NCI-H82 treated with DMSO at 0.1 percent for 48 hours (cell line): ENCODE measurements around the gene SUPT5H.
A peak's percentile ranks its signal among the peaks of the same experiment; 100 is the strongest.

Source experiments
- DNase-seq: peaks from one replicate; lab custom pipeline; 2025; ENCODE audit not compliant: unreplicated experiment; lab: John Stamatoyannopoulos, UW

The SUPT5H gene

DNA sequence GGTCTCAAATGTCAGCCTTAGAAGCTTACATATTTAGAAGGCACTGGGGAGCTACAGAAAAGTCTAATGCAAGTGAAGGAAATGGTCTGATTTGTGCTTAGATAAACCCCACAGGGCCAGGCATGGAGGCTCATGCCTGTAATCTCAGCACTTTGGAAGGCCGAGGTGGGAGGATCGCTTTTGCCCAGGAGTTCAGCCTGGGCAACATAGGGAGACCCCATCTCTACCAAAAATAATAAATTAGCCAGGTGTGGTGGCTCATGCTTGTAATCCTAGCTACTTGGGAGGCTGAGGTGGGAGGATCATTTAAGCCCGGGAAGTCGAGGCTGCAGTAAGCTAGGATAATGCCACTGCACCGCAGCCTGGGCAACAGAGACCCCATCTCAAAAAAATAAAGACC lies 50.7 kb downstream of the SUPT5H start:
- no peak for DNase-seq

DNA sequence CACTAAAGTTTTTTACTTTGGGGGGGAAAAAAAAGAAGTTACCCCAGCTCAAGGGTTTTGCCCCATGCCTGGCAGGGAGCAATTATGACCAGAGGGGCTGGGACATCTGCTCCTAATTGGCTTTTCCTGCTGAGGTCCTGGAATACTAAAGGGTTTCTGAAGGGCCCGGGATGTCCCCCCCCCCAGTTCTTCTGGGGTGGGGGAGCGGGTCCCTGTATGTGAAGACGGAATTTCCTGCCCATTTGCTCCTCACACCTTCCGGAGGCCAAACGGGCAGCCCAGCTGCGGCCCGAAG lies 52.3 kb downstream of the SUPT5H start:
- peak; percentile 92 for DNase-seq

DNA sequence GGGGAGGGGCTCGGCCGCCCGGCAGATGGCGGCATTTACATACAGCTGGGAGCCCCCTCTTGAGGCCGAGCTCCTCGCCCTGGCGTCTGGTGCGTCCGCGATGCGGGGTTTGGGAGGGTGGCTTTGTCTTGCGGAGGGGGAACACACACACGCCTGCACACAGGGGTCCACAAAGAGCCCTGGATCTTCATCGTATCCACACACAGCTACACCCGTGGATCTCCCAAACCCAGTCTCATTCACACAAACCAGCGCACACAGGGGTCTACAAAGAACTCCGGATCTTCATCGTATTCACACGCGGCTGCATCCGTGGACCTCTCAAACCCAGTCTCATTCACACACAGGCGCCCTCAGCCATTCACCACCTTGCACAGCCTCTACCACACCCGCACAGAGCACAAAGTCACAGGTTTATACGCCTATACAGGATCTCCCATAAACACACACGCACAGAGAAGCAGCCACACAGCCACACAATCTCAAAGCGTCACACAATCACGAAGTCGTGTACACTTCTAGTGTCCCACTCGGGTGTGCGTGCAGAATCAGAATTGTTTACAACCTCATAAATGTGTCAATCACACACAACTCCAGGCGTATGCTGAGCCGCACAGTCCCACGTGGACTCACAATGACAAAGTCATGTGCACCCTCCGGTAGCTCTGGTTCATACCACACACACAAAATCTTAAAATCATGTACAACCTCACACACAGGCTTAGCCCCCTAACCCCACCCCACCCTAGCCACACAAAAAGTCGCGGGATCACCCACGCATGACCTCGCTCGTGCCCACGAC lies 52.8 kb downstream of the SUPT5H start:
- DNase-seq, result peak; percentile 92

DNA sequence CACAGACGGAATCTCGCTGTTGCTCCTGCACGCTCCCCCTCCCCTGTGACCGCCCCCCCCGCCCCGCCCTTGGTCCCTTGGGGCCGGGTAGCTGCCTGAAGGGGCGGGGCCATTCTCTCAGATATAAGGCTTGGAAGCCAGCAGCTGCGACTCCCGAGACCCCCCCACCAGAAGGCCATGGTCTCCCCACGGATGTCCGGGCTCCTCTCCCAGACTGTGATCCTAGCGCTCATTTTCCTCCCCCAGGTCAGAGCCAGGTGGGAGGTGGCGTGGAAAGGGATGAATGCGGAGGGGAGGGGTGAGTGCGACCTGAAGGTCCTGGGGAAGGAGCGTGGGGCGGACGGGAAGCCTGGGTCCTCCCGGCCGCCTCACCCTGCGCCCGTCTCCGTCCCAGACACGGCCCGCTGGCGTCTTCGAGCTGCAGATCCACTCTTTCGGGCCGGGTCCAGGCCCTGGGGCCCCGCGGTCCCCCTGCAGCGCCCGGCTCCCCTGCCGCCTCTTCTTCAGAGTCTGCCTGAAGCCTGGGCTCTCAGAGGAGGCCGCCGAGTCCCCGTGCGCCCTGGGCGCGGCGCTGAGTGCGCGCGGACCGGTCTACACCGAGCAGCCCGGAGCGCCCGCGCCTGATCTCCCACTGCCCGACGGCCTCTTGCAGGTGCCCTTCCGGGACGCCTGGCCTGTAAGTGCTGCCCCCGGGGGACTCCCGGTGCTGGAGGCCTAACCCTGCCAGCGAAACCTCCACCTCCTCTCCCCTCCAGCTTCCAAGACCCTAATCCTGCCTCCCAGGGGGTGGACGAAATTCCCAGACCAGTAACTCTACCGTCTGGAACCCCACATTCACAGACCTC lies 53.6 kb downstream of the SUPT5H start, which contains the start of gene DLL3:
Gene DLL3, plus strand, starts transcription at position 150 of the 845 bp plus-strand sequence. Its CDS starts 28 bp downstream, at position 178.
- peak; percentile 68 for DNase-seq

DNA sequence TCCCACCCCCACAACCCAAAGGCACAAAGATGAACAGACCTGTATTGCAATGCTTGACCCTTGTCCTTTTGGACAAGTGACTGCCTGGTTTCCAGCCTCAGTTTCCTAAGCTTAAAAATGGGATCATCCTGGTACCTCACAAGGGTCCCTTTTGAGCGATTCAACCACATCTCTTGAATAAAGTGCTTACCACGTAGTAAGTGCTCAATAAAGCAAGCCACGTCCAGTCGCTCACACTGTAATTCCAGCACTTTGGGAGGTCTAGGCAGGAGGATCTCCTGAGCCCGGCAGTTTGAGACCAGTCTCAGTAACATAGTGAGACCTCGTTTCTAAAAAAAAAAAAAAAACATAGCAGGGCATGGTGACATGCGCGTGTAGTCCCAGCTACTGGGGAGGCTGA lies 54.5 kb downstream of the SUPT5H start:
- DNase-seq, result no peak

DNA sequence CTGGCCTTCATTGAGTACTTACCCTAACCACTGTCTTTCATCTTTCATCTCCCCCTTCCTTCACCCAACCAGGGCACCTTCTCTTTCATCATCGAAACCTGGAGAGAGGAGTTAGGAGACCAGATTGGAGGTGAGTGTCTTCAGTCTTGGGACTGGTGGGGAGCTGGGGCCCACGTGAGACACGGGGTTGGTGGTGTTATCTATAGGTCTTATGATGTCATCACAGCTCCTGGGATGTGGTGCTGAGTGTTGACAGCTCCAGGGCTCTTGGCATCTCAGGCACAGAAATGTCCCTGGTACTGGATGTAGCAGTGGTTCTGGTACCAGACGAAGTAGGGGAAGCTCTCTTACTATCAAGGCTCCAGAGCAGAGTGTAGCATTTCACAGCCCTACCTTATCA lies 55.2 kb downstream of the SUPT5H start:
- no peak for DNase-seq

DNA sequence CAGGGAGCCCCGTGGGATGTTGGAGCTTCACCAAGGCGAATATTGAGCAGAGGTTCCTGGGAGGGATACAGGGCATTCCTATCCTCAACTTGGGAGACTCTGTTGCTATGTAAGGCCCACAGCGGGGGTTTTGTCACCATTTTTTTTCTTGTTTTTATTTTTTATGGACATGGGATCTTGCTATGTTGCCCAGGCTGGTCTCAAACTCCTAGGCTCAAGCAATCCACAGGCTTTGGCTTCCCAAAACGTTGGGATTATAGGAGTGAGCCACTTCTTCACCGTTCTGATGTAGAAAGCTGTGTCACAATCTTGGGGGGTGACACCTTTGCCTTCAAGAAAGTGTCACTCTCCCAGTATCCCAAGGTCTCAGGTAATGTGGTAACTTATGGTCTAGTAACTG lies 56.0 kb downstream of the SUPT5H start:
- no peak for DNase-seq

DNA sequence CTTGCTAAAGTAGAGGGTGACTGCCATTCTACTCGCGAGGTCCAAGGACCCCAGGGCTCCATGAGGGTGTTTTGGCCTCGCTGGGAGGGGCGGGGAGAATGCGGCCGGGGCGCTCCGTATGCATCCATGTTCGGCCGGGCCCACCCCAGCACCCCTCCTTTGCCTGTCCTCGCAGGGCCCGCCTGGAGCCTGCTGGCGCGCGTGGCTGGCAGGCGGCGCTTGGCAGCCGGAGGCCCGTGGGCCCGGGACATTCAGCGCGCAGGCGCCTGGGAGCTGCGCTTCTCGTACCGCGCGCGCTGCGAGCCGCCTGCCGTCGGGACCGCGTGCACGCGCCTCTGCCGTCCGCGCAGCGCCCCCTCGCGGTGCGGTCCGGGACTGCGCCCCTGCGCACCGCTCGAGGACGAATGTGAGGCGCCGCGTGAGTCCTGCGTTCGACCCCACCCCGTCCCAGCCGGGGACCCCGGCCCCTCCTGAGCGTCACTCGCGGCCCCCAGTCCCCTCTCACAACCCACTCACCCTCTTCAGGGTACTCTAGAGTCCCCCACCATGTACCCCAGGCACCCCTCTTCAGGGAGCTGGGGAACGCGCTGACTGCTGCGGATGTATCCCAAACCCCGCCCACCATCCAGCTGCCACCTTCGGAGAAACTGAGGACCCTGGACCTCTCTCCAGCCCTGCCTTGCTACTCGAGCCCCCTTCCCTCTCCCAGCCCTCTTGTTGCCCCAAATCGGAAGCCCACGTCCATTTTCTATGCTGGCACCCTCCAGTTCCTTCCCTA lies 57.4 kb downstream of the SUPT5H start:
- DNase-seq, result no peak

DNA sequence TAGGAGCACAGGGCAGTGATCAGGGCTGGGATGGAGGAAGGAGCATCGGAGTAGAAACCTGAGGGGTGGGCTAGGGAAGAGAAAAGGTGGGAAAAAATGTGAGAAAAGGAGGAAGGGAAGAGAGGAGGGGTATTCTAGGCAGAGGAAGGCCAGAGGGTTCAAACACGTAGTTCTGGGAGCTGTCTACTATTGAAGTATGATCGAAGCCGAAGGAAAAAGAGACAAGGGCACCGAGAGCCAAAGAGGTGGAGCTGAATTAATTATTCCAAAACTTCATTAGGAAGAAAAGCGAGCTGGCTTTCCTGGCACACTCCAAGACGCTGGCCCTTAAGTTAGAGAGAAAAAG lies 61.2 kb downstream of the SUPT5H start:
- DNase-seq, result no peak

DNA sequence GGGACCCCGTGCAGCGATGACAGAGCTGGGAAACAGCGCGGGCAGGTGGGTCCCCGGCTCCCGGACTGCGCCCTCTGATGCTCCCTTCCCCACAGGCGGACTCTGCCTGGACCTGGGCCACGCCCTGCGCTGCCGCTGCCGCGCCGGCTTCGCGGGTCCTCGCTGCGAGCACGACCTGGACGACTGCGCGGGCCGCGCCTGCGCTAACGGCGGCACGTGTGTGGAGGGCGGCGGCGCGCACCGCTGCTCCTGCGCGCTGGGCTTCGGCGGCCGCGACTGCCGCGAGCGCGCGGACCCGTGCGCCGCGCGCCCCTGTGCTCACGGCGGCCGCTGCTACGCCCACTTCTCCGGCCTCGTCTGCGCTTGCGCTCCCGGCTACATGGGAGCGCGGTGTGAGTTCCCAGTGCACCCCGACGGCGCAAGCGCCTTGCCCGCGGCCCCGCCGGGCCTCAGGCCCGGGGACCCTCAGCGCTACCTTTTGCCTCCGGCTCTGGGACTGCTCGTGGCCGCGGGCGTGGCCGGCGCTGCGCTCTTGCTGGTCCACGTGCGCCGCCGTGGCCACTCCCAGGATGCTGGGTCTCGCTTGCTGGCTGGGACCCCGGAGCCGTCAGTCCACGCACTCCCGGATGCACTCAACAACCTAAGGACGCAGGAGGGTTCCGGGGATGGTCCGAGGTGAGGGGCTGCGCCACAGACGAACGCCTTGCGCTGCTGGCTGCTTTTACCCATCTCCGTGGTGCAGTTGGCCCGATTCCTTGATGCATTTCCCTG lies 61.7 kb downstream of the SUPT5H start:
- DNase-seq, result peak; percentile 67

DNA sequence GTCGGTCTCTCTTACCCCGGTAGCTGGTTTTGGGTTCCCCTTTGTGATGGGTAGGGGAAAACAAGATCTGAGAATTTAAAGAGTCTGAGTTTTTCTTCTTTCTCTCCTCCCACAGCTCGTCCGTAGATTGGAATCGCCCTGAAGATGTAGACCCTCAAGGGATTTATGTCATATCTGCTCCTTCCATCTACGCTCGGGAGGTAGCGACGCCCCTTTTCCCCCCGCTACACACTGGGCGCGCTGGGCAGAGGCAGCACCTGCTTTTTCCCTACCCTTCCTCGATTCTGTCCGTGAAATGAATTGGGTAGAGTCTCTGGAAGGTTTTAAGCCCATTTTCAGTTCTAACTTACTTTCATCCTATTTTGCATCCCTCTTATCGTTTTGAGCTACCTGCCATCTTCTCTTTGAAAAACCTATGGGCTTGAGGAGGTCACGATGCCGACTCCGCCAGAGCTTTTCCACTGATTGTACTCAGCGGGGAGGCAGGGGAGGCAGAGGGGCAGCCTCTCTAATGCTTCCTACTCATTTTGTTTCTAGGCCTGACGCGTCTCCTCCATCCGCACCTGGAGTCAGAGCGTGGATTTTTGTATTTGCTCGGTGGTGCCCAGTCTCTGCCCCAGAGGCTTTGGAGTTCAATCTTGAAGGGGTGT lies 62.5 kb downstream of the SUPT5H start:
- no peak for DNase-seq

DNA sequence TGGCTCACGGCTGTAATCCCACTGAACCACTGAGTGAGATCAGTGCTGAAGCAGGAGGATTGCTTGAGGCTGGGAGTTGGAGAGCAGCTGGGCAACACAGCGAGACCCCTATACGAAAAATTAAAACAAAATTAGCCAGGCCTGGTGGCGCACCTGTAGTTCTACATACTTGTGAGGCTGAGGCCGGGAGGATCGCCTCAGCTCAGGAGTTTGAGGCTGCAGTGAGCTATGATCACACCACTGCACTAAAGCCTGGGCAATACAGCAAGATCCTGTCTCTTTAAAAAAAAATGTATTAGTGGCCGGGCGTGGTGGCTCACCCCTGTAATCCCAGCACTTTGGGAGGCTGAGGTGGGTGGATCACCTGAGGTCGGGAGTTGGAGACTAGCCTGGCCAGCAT lies 63.2 kb downstream of the SUPT5H start:
- DNase-seq, result no peak

DNA sequence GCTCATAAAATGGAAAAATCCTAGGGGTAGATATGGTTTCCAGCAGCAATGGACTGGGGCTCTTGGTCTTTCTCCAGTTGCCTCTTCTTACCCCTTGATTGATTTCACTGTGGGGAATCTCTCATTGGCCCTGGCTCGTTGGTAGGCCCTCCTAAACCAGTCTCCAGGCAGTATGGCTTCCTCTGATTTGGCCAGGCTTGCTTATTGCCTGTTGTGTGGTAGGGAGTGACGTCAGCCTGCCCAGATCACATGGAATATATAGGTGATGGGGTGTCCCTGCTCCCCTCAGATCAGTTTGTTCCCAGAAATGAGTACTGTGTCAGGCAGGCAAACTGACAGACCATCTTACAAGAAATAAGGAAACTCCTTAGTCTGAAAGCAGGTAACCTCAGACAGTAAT lies 63.9 kb downstream of the SUPT5H start:
- DNase-seq, result no peak

DNA sequence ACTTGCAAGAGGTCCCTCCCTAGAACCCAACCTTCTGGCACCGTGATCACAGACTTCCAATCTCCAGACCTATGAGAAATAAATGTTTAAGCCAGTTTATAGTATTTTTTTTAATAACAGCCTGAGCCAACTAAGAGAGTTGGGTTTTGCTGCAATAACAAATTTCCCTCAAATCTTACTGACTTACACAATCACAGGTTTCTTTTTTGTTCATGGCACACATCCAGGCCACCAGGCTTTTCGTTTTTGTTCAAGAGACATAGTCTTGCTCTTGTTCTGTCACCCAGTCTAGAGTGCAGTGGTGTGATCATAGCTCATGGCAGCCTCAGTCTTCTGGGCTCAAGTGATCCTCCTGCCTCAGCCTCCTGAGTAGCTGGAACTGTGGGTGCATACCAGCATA lies 67.6 kb downstream of the SUPT5H start:
- no peak for DNase-seq

DNA sequence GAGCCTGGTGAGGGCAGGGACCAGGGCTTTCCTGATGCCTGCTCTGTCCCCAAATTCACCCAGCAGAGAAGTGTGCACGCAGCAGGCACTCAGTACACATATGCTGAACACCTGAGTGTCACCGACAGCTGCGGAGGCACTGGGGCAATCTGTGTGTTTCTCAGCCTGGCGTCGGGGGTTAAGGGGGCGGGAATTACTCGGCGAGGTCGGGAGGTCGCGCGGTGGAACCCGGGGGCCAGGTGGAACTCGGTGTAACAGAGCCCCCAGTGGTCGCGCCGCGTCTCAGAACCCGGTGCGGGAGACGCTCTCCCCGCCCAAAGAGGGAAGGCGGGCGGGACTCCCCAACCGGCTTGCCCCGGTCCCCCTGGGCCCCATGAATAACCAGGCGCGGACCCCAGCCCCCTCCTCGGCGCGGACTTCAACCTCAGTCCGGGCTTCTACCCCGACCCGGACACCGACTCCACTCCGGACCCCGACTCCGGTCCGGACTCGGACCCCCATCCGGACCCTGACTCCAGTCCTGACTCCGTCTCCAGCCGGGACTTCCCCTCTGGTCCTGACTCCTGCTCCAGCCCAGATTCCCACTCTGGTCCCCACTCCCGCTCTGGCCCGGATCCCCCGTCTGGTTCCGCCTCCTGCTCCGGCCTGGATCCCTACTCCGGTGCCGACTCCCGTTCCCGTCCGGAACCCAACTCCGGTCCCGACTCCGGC lies 69.6 kb downstream of the SUPT5H start, which contains the start of gene SELENOV:
Gene SELENOV, plus strand, starts transcription at position 300 of the 711 bp plus-strand sequence. Its CDS starts 74 bp downstream, at position 374.
- no peak for DNase-seq

DNA sequence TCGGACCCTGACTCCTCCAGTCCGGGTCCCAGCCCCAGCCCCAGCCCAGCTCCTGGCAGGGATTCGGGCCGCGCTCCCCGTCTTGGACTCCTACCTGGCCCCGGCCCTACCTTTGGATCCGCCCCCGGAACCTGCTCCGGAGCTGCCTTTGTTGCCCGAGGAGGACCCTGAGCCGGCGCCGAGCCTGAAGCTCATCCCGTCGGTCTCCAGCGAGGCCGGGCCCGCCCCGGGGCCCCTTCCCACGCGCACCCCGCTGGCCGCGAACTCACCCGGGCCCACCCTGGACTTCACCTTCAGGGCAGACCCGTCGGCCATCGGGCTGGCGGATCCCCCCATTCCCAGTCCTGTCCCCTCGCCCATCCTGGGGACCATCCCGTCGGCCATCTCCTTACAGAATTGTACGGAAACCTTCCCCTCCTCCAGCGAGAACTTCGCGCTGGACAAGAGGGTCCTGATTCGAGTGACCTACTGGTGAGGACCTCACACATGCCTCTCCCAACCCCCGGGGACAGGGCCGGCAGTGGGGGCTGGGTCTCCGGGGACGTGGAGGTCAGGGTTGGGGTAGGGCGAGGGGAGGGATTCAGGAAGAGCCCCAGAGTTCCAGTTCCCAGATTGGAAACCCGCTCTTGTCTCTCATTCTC lies 70.3 kb downstream of the SUPT5H start:
- DNase-seq, result no peak

DNA sequence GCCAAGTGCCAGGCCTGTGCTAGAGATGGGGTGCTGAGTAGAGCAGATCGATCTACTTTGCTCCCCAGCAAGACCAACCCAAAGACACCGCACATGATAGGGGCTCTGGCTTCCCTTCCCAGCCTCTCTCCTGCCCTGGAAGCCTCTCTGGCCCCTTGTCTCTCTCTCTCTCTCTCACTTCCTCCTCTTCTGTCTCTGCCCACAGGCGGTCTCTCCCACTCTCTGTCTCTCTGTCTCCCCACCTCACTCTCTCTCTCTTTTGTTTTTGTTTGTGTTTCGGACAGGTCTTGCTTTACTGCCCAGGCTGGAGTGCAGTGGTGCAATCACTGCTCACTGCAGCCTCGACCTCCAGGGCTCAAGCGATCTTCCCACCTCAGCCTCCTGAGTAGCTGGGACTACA lies 70.9 kb downstream of the SUPT5H start:
- DNase-seq, result no peak

DNA sequence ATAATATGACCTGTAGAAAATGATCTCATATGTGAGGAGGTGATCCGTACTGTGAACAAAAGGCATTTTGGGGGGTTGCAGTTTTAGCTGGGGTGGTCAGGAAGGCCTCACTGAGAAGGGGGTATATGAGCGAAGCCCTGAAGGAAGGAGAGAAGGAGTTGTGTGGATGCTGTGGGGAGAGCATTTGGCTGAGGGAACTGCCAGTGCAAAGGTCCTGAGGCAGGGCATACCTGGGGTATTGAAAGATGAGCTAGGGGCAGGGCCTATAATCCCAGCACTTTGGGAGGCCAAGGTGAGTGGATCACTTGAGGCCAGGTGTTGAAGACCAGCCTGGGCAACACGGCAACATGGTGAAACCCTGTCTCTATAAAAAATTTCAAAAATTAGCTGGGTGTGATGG lies 72.0 kb downstream of the SUPT5H start:
- no peak for DNase-seq

DNA sequence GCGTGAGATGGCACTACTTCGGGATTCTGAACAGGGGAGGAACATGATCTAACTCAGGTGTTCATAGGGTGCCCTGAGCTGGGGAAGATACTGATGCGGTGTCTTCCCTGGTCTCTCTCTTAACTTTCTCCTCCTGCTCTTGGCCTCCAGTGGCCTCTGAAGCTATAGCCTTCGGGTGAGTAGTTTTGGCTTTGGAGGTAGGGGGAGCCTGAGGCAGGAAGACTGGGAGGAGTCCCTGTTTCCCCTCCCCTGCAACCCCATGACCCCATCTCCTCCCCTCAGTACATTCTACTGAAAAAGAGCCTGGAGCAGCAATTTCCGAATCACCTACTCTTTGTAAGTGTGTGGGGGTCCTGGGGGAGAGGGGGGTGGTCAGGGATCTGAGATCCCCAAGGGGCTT lies 73.1 kb downstream of the SUPT5H start:
- DNase-seq, result no peak
